Measurements from ENCODE around the gene AHNAK2. TPM values are rescaled to one million over a fixed set of nuclear protein-coding genes. Genes with fewer than 3 reads are reported as not detected.
A peak's percentile ranks its signal among the peaks of the same experiment; 100 is the strongest.
"Not testable (repeated sequence)": the region's sequence is repeated elsewhere in the genome, so short reads cannot be mapped to it uniquely, and the experiment has no call there.

Gene AHNAK2
- total RNA-seq = 21.6 TPM
- 10 to 100 TPM in 7 of 8 donors, 1 to 10 TPM in 1; 6.6 to 24.0 (median 18.1) TPM for polyA plus RNA-seq (ENCODE audit: insufficient read depth in 1 of 8, insufficient read length in 8 of 8, low replicate concordance in 1 of 8)
- long read RNA-seq, donor 1, full-length matches to known transcripts = 2 of 2 reads
- long read RNA-seq, donor 1, partial matches to known transcripts = 0 of 2 reads
- long read RNA-seq, donor 1, other reads (novel, unspliced or antisense) = 0 of 2 reads
- long read RNA-seq, donor 2 = 0 reads
- long read RNA-seq, donor 3, full-length matches to known transcripts = 4 of 4 reads
- long read RNA-seq, donor 3, partial matches to known transcripts = 0 of 4 reads
- long read RNA-seq, donor 3, other reads (novel, unspliced or antisense) = 0 of 4 reads
- long read RNA-seq, donor 4 = 0 reads
- long read RNA-seq, donor 5 = 0 reads
- long read RNA-seq, donor 6, full-length matches to known transcripts = 3 of 3 reads
- long read RNA-seq, donor 6, partial matches to known transcripts = 0 of 3 reads
- long read RNA-seq, donor 6, other reads (novel, unspliced or antisense) = 0 of 3 reads
- long read RNA-seq, donor 7 = 0 reads
- long read RNA-seq, donor 8 = 0 reads
- long read RNA-seq, donor 9, full-length matches to known transcripts = 3 of 3 reads
- long read RNA-seq, donor 9, partial matches to known transcripts = 0 of 3 reads
- long read RNA-seq, donor 9, other reads (novel, unspliced or antisense) = 0 of 3 reads
- long read RNA-seq, donor 10, full-length matches to known transcripts = 1 of 1 reads
- long read RNA-seq, donor 10, partial matches to known transcripts = 0 of 1 reads
- long read RNA-seq, donor 10, other reads (novel, unspliced or antisense) = 0 of 1 reads
- long read RNA-seq, donor 11 = 0 reads

GRCh38 chr14:104977681-104978653, at the start of gene AHNAK2:
TSS of gene AHNAK2 (minus strand) at chr14:104978374. CDS start at chr14:104978237, 137 bp downstream.
- DNase-seq = peak; percentile 84
- H3K4me3 ChIP-seq (ENCODE audit: low read length) = peak within 1 kb of the TSS; percentile 44
- H3K9me3 ChIP-seq (replicated peaks; ENCODE audit: control insufficient read depth, low read depth, low read length) = no peaks in the 10 kb centered on the region
- H3K27ac ChIP-seq (ENCODE audit: low read length) = no peak within 1 kb of the TSS
- no peaks in the 10 kb centered on the region for H3K36me3 ChIP-seq (ENCODE audit: control insufficient read depth, insufficient read depth, low read length)
- H3K27me3 ChIP-seq (ENCODE audit: control insufficient read depth, insufficient read depth, low read length) = peaks cover 21% of the 10 kb centered on the region
- peaks cover 81% of the 10 kb centered on the region for H3K4me1 ChIP-seq (ENCODE audit: control insufficient read depth, insufficient read depth, low read length)
- WGBS (ENCODE audit: insufficient coverage) = 3% methylated on average over 110 of the region's 111 CpGs

GRCh38 chr14:105027718-105028117, 49.5 kb upstream of the AHNAK2 start:
- H3K27me3 ChIP-seq (ENCODE audit: control insufficient read depth, insufficient read depth, low read length) = peaks cover 29% of the 10 kb centered on the region
- H3K27ac ChIP-seq (ENCODE audit: low read length); H3K9me3 ChIP-seq (replicated peaks; ENCODE audit: control insufficient read depth, low read depth, low read length); H3K4me3 ChIP-seq (ENCODE audit: low read length); H3K36me3 ChIP-seq (ENCODE audit: control insufficient read depth, insufficient read depth, low read length); DNase-seq; H3K4me1 ChIP-seq (ENCODE audit: control insufficient read depth, insufficient read depth, low read length): not testable (repeated sequence)
- no CpG with 5 or more reads among the region's 4 CpGs for WGBS (ENCODE audit: insufficient coverage)

GRCh38 chr14:105026802-105027563, 48.8 kb upstream of the AHNAK2 start:
- H3K9me3 ChIP-seq (replicated peaks; ENCODE audit: control insufficient read depth, low read depth, low read length) = no peaks in the 10 kb centered on the region
- no peak overlapping the region for H3K4me3 ChIP-seq (ENCODE audit: low read length)
- H3K27ac ChIP-seq (ENCODE audit: low read length) = no peak overlapping the region
- peaks cover 2% of the 10 kb centered on the region for H3K4me1 ChIP-seq (ENCODE audit: control insufficient read depth, insufficient read depth, low read length)
- H3K36me3 ChIP-seq (ENCODE audit: control insufficient read depth, insufficient read depth, low read length) = no peaks in the 10 kb centered on the region
- DNase-seq = peak; percentile 62
- no CpG with 5 or more reads among the region's 1 CpG for WGBS (ENCODE audit: insufficient coverage)
- peaks cover 23% of the 10 kb centered on the region for H3K27me3 ChIP-seq (ENCODE audit: control insufficient read depth, insufficient read depth, low read length)

GRCh38 chr14:105026033-105026785, 48.0 kb upstream of the AHNAK2 start:
- no peak overlapping the region for H3K4me3 ChIP-seq (ENCODE audit: low read length)
- H3K9me3 ChIP-seq (replicated peaks; ENCODE audit: control insufficient read depth, low read depth, low read length) = no peaks in the 10 kb centered on the region
- H3K27me3 ChIP-seq (ENCODE audit: control insufficient read depth, insufficient read depth, low read length) = peaks cover 17% of the 10 kb centered on the region
- 100% methylated on average over 2 of the region's 16 CpGs for WGBS (ENCODE audit: insufficient coverage)
- peaks cover 7% of the 10 kb centered on the region for H3K4me1 ChIP-seq (ENCODE audit: control insufficient read depth, insufficient read depth, low read length)
- no peak for DNase-seq
- H3K36me3 ChIP-seq (ENCODE audit: control insufficient read depth, insufficient read depth, low read length) = no peaks in the 10 kb centered on the region
- H3K27ac ChIP-seq (ENCODE audit: low read length) = no peak overlapping the region

- Histone ChIP-seq H3K27ac (ENCODE audit: low read length) (no peak overlapping the region), H3K27me3 (ENCODE audit: control insufficient read depth, insufficient read depth, low read length) (peaks cover 9% of the 10 kb centered on the region), H3K9me3 (replicated peaks; ENCODE audit: control insufficient read depth, low read depth, low read length) (no peaks in the 10 kb centered on the region), H3K4me3 (ENCODE audit: low read length) (no peak overlapping the region), H3K4me1 (ENCODE audit: control insufficient read depth, insufficient read depth, low read length) (peaks cover 7% of the 10 kb centered on the region), H3K36me3 (ENCODE audit: control insufficient read depth, insufficient read depth, low read length) (no peaks in the 10 kb centered on the region)
- 84% methylated on average over 5 of the region's 6 CpGs for WGBS (ENCODE audit: insufficient coverage)
- no peak for DNase-seq
Observed at GRCh38 chr14:105025429-105025828, 47.3 kb upstream of the AHNAK2 start.

- no peaks in the 10 kb centered on the region for H3K36me3 ChIP-seq (ENCODE audit: control insufficient read depth, insufficient read depth, low read length)
Observed at GRCh38 chr14:105023791-105024480, 45.8 kb upstream of the AHNAK2 start.

GRCh38 chr14:105023144-105023543, 45.0 kb upstream of the AHNAK2 start:
- WGBS (ENCODE audit: insufficient coverage) = no CpG with 5 or more reads among the region's 11 CpGs
- DNase-seq = no peak
- Histone ChIP-seq H3K27ac (ENCODE audit: low read length) (no peak overlapping the region), H3K36me3 (ENCODE audit: control insufficient read depth, insufficient read depth, low read length) (peaks cover 2% of the 10 kb centered on the region), H3K9me3 (replicated peaks; ENCODE audit: control insufficient read depth, low read depth, low read length) (no peaks in the 10 kb centered on the region), H3K4me3 (ENCODE audit: low read length) (no peak overlapping the region), H3K4me1 (ENCODE audit: control insufficient read depth, insufficient read depth, low read length) (peaks cover 22% of the 10 kb centered on the region), H3K27me3 (ENCODE audit: control insufficient read depth, insufficient read depth, low read length) (peaks cover 1% of the 10 kb centered on the region)

More at GRCh38 chr14:105023791-105024480, 45.8 kb upstream of the AHNAK2 start:
- DNase-seq = no peak
- 92% methylated on average over 2 of the region's 4 CpGs for WGBS (ENCODE audit: insufficient coverage)
- H3K4me1 ChIP-seq (ENCODE audit: control insufficient read depth, insufficient read depth, low read length) = peaks cover 17% of the 10 kb centered on the region
- no peaks in the 10 kb centered on the region for H3K9me3 ChIP-seq (replicated peaks; ENCODE audit: control insufficient read depth, low read depth, low read length)
- peaks cover 4% of the 10 kb centered on the region for H3K27me3 ChIP-seq (ENCODE audit: control insufficient read depth, insufficient read depth, low read length)
- no peak overlapping the region for H3K27ac ChIP-seq (ENCODE audit: low read length)
- no peak overlapping the region for H3K4me3 ChIP-seq (ENCODE audit: low read length)

GRCh38 chr14:105022276-105022670, 44.1 kb upstream of the AHNAK2 start:
- H3K36me3 ChIP-seq (ENCODE audit: control insufficient read depth, insufficient read depth, low read length) = peaks cover 2% of the 10 kb centered on the region
- DNase-seq = no peak
- peaks cover 25% of the 10 kb centered on the region for H3K4me1 ChIP-seq (ENCODE audit: control insufficient read depth, insufficient read depth, low read length)
- no peak overlapping the region for H3K4me3 ChIP-seq (ENCODE audit: low read length)
- H3K27ac ChIP-seq (ENCODE audit: low read length) = no peak overlapping the region
- H3K27me3 ChIP-seq (ENCODE audit: control insufficient read depth, insufficient read depth, low read length) = no peaks in the 10 kb centered on the region
- WGBS (ENCODE audit: insufficient coverage) = no CpG with 5 or more reads among the region's 2 CpGs
- no peaks in the 10 kb centered on the region for H3K9me3 ChIP-seq (replicated peaks; ENCODE audit: control insufficient read depth, low read depth, low read length)
